GM12891 (cell line): ENCODE data around the gene ACAA2.
"Not testable (repeated sequence)": the region's sequence is repeated elsewhere in the genome, so short reads cannot be mapped to it uniquely, and the experiment has no call there.

Experiments used
- POLR2A ChIP-seq: IDR thresholded peaks from 2 replicates; pipeline ENCODE4 v1.6.1; 2011; ENCODE audit warnings: low read depth, low read length, control low read depth
- POLR2AphosphoS5 ChIP-seq: IDR thresholded peaks from 2 replicates; pipeline ENCODE4 v1.6.1; 2011; ENCODE audit warnings: low read depth, low read length, control low read depth

DNA sequence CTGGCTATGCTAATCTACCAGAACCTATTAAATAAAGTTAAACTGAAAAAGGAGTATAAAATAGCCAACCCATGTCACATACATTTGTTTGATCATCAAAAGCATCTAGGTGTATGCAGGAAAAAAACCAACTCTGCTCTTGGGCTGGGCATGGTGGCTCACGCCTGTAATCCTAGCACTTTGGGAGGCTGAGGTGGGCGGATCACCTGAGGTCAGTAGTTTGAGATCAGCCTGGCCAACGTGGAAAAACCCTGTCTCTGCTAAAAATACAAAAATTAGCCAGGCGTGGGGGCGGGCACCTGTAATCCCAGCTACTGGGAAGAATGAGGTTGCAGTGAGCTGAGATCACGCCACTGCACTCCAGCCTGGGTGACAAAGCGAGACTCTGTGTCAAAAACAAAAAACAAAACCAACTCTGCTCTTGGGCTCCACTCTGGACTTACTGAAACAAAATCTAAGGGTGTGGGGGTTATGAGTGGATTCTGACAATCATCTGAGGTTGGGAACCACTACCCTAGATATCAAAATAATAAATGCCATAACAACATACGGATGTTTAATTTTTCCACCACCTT is 23.7 kb downstream of the ACAA2 start:
- TF ChIP-seq POLR2A, POLR2AphosphoS5: not testable (repeated sequence)
